ENCODE data around the gene GPLD1. TPM values are rescaled to one million over a fixed set of nuclear protein-coding genes. Genes with fewer than 3 reads are reported as not detected.
A peak's percentile ranks its signal among the peaks of the same experiment; 100 is the strongest.

Gene GPLD1
- total and polyA plus RNA-seq, 2 donors: 1.3 to 7.7 TPM

GRCh38 chr6:24453921-24454320, 35.5 kb downstream of the GPLD1 start:
- peaks cover 0 to 3% of the 10 kb centered on the region in 2 donors for H3K36me3 ChIP-seq (ENCODE audit: control insufficient read depth in 2 of 2, insufficient read depth in 2 of 2, low read length in 1 of 2)
- no peak overlapping the region for H3K27ac ChIP-seq (ENCODE audit: low read depth in 1 of 2, low read length in 1 of 2)
- H3K27me3 ChIP-seq (ENCODE audit: control insufficient read depth in 2 of 2, insufficient read depth in 1 of 2, low read length in 1 of 2): no peaks in the 10 kb centered on the region
- 97% methylated on average over 10 of the region's 10 CpGs for whole genome bisulfite sequencing
- H3K9me3 ChIP-seq (ENCODE audit: control insufficient read depth in 2 of 2, insufficient read depth in 1 of 2, low read length in 1 of 2): no peaks in the 10 kb centered on the region
- DNase-seq (ENCODE audit: low read depth in 6 of 9, low spot score in 9 of 9): no peak
- H3K4me1 ChIP-seq (ENCODE audit: control insufficient read depth in 2 of 2, insufficient read depth in 2 of 2, low read length in 2 of 2): peaks cover 16% of the 10 kb centered on the region in 2 donors
- no peak overlapping the region for H3K4me3 ChIP-seq (ENCODE audit: low read length in 2 of 2)

DNA sequence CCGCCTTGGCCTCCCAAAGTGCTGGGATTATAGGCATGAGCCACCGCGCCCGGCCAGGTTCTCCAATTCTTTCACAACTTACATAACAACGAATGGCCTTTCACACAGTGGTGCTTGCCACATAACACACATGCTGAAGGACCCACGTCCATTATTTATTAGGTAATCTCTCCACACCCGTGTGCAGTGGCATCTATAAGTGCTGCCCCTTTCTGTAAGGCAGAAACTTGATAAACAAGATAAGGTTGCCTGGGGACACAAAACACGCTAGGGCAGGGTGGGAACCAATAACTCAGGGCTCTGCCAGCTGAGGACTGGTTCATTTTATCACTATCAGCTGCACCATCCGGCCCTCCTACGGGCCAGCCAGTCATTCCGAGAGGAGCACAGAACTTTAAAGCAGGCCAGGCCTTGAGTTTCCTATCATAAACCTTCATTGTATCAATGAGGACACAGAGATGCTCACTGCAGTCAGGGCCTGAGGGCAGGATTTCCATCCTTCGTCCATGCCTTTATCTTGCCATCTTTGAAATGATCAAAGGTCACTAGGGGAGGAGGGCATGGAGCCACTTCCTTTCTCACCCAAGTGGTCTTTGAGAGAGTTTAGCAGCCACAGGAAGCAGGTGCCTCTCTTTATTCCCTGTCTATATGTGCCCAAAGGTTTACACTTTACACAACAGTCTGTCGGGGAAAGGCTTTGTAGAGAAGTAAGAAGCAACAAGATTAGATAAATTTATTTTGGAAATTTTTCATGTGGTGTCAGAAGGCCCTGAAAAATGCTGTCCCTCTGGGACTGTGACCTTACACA, 37.6 kb downstream of the GPLD1 start:
- Histone ChIP-seq H3K4me1 (ENCODE audit: control insufficient read depth in 2 of 2, insufficient read depth in 2 of 2, low read length in 2 of 2) (peaks cover 16% of the 10 kb centered on the region in 2 donors), H3K27me3 (ENCODE audit: control insufficient read depth in 2 of 2, insufficient read depth in 1 of 2, low read length in 1 of 2) (no peaks in the 10 kb centered on the region), H3K9me3 (ENCODE audit: control insufficient read depth in 2 of 2, insufficient read depth in 1 of 2, low read length in 1 of 2) (no peaks in the 10 kb centered on the region), H3K27ac (ENCODE audit: low read depth in 1 of 2, low read length in 1 of 2) (no peak overlapping the region), H3K36me3 (ENCODE audit: control insufficient read depth in 2 of 2, insufficient read depth in 2 of 2, low read length in 1 of 2) (peaks cover 0 to 4% of the 10 kb centered on the region in 2 donors), H3K4me3 (ENCODE audit: low read length in 2 of 2) (no peak overlapping the region)
- 83% methylated on average over 13 of the region's 13 CpGs for WGBS
- peak in 3 of 9 donors; percentile 9 to 54 (median 19) for DNase-seq (ENCODE audit: low read depth in 6 of 9, low spot score in 9 of 9)

GRCh38 chr6:24448828-24449525, 40.4 kb downstream of the GPLD1 start:
- no peak overlapping the region for H3K27ac ChIP-seq (ENCODE audit: low read depth in 1 of 2, low read length in 1 of 2)
- H3K4me1 ChIP-seq (ENCODE audit: control insufficient read depth in 2 of 2, insufficient read depth in 2 of 2, low read length in 2 of 2): peaks cover 12 to 13% of the 10 kb centered on the region in 2 donors
- no peak overlapping the region for H3K4me3 ChIP-seq (ENCODE audit: low read length in 2 of 2)
- no peaks in the 10 kb centered on the region for H3K27me3 ChIP-seq (ENCODE audit: control insufficient read depth in 2 of 2, insufficient read depth in 1 of 2, low read length in 1 of 2)
- 94% methylated on average over 9 of the region's 9 CpGs for WGBS
- DNase-seq (ENCODE audit: low read depth in 6 of 9, low spot score in 9 of 9): no peak
- H3K36me3 ChIP-seq (ENCODE audit: control insufficient read depth in 2 of 2, insufficient read depth in 2 of 2, low read length in 1 of 2): peaks cover 3 to 4% of the 10 kb centered on the region in 2 donors
- H3K9me3 ChIP-seq (ENCODE audit: control insufficient read depth in 2 of 2, insufficient read depth in 1 of 2, low read length in 1 of 2): no peaks in the 10 kb centered on the region

- Histone ChIP-seq H3K36me3 (ENCODE audit: control insufficient read depth in 2 of 2, insufficient read depth in 2 of 2, low read length in 1 of 2) (peaks cover 3 to 4% of the 10 kb centered on the region in 2 donors), H3K27me3 (ENCODE audit: control insufficient read depth in 2 of 2, insufficient read depth in 1 of 2, low read length in 1 of 2) (no peaks in the 10 kb centered on the region), H3K27ac (ENCODE audit: low read depth in 1 of 2, low read length in 1 of 2) (no peak overlapping the region), H3K4me3 (ENCODE audit: low read length in 2 of 2) (no peak overlapping the region), H3K4me1 (ENCODE audit: control insufficient read depth in 2 of 2, insufficient read depth in 2 of 2, low read length in 2 of 2) (peaks cover 12 to 13% of the 10 kb centered on the region in 2 donors), H3K9me3 (ENCODE audit: control insufficient read depth in 2 of 2, insufficient read depth in 1 of 2, low read length in 1 of 2) (no peaks in the 10 kb centered on the region)
- 84% methylated on average over 4 of the region's 4 CpGs for WGBS
- DNase-seq (ENCODE audit: low read depth in 6 of 9, low spot score in 9 of 9): no peak
Observed at GRCh38 chr6:24448396-24448795, 41.0 kb downstream of the GPLD1 start.

DNA sequence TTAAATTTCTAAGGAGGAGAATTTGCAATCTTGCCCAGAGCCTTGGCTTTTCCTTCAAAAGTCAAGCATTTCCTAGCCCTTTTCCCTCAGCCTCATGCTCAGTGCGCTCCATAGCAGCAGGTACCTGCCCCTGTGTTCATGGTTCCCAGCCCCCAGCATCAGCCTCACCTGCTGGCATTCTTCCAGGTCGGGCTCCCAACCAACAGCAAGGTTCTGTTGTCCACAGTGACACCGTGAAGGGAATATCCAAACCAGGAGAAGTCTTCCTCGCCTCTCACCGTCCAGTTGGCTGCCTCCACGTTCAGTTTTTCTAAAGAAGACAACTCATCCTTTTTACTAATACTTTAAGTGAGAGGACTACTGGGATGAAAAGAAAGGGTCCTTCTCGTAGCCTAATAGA, 42.7 kb downstream of the GPLD1 start:
- WGBS: 96% methylated on average over 7 of the region's 7 CpGs
- no peak for DNase-seq (ENCODE audit: low read depth in 6 of 9, low spot score in 9 of 9)
- H3K36me3 ChIP-seq (ENCODE audit: control insufficient read depth in 2 of 2, insufficient read depth in 2 of 2, low read length in 1 of 2): peaks cover 3 to 4% of the 10 kb centered on the region in 2 donors
- H3K4me1 ChIP-seq (ENCODE audit: control insufficient read depth in 2 of 2, insufficient read depth in 2 of 2, low read length in 2 of 2): peaks cover under 1 to 2% of the 10 kb centered on the region in 2 donors
- no peak overlapping the region for H3K4me3 ChIP-seq (ENCODE audit: low read length in 2 of 2)
- no peak overlapping the region for H3K27ac ChIP-seq (ENCODE audit: low read depth in 1 of 2, low read length in 1 of 2)
- H3K27me3 ChIP-seq (ENCODE audit: control insufficient read depth in 2 of 2, insufficient read depth in 1 of 2, low read length in 1 of 2): no peaks in the 10 kb centered on the region
- no peaks in the 10 kb centered on the region for H3K9me3 ChIP-seq (ENCODE audit: control insufficient read depth in 2 of 2, insufficient read depth in 1 of 2, low read length in 1 of 2)

DNA sequence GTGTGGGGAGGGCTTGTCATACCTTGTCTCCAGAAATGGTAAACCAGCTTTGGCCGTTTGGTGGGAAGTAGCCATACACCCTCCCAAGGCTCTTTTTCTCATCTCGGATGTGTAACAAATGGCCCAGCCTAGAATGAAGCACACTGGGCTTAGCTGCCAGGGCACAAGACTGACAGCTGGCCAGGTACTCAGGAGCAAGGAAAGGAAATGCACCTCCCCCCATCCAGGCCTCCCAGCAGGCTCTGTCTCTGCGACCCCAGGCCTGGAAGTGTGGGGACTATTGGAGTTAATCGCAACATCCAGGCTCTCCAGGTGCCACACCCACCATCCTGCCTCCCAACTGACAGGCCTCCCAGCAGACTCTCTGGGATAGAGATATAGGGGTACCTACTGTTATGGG, 43.7 kb downstream of the GPLD1 start:
- Histone ChIP-seq H3K36me3 (ENCODE audit: control insufficient read depth in 2 of 2, insufficient read depth in 2 of 2, low read length in 1 of 2) (peaks cover 3 to 4% of the 10 kb centered on the region in 2 donors), H3K4me3 (ENCODE audit: low read length in 2 of 2) (no peak overlapping the region), H3K27ac (ENCODE audit: low read depth in 1 of 2, low read length in 1 of 2) (no peak overlapping the region), H3K4me1 (ENCODE audit: control insufficient read depth in 2 of 2, insufficient read depth in 2 of 2, low read length in 2 of 2) (peaks cover 0 to 4% of the 10 kb centered on the region in 2 donors), H3K27me3 (ENCODE audit: control insufficient read depth in 2 of 2, insufficient read depth in 1 of 2, low read length in 1 of 2) (no peaks in the 10 kb centered on the region), H3K9me3 (ENCODE audit: control insufficient read depth in 2 of 2, insufficient read depth in 1 of 2, low read length in 1 of 2) (no peaks in the 10 kb centered on the region)
- 86% methylated on average over 4 of the region's 4 CpGs for WGBS
- no peak for DNase-seq (ENCODE audit: low read depth in 6 of 9, low spot score in 9 of 9)

GRCh38 chr6:24444588-24444987, 44.8 kb downstream of the GPLD1 start:
- WGBS: 98% methylated on average over 4 of the region's 4 CpGs
- H3K27me3 ChIP-seq (ENCODE audit: control insufficient read depth in 2 of 2, insufficient read depth in 1 of 2, low read length in 1 of 2): no peaks in the 10 kb centered on the region
- no peaks in the 10 kb centered on the region for H3K9me3 ChIP-seq (ENCODE audit: control insufficient read depth in 2 of 2, insufficient read depth in 1 of 2, low read length in 1 of 2)
- peaks cover 5 to 13% of the 10 kb centered on the region in 2 donors for H3K4me1 ChIP-seq (ENCODE audit: control insufficient read depth in 2 of 2, insufficient read depth in 2 of 2, low read length in 2 of 2)
- DNase-seq (ENCODE audit: low read depth in 6 of 9, low spot score in 9 of 9): no peak
- H3K27ac ChIP-seq (ENCODE audit: low read depth in 1 of 2, low read length in 1 of 2): no peak overlapping the region
- H3K4me3 ChIP-seq (ENCODE audit: low read length in 2 of 2): no peak overlapping the region
- peaks cover 3 to 4% of the 10 kb centered on the region in 2 donors for H3K36me3 ChIP-seq (ENCODE audit: control insufficient read depth in 2 of 2, insufficient read depth in 2 of 2, low read length in 1 of 2)

- Histone ChIP-seq H3K4me1 (ENCODE audit: control insufficient read depth in 2 of 2, insufficient read depth in 2 of 2, low read length in 2 of 2) (peaks cover 5 to 16% of the 10 kb centered on the region in 2 donors), H3K27me3 (ENCODE audit: control insufficient read depth in 2 of 2, insufficient read depth in 1 of 2, low read length in 1 of 2) (no peaks in the 10 kb centered on the region), H3K27ac (ENCODE audit: low read depth in 1 of 2, low read length in 1 of 2) (no peak overlapping the region), H3K9me3 (ENCODE audit: control insufficient read depth in 2 of 2, insufficient read depth in 1 of 2, low read length in 1 of 2) (no peaks in the 10 kb centered on the region), H3K4me3 (ENCODE audit: low read length in 2 of 2) (no peak overlapping the region), H3K36me3 (ENCODE audit: control insufficient read depth in 2 of 2, insufficient read depth in 2 of 2, low read length in 1 of 2) (peaks cover 0 to 7% of the 10 kb centered on the region in 2 donors)
- 97% methylated on average over 3 of the region's 3 CpGs for WGBS
- DNase-seq (ENCODE audit: low read depth in 6 of 9, low spot score in 9 of 9): no peak
Observed at GRCh38 chr6:24441599-24441904, 47.8 kb downstream of the GPLD1 start.

GRCh38 chr6:24440897-24441598, 48.3 kb downstream of the GPLD1 start:
- Histone ChIP-seq H3K27ac (ENCODE audit: low read depth in 1 of 2, low read length in 1 of 2) (no peak overlapping the region), H3K36me3 (ENCODE audit: control insufficient read depth in 2 of 2, insufficient read depth in 2 of 2, low read length in 1 of 2) (peaks cover 0 to 7% of the 10 kb centered on the region in 2 donors), H3K4me1 (ENCODE audit: control insufficient read depth in 2 of 2, insufficient read depth in 2 of 2, low read length in 2 of 2) (peaks cover 5 to 16% of the 10 kb centered on the region in 2 donors), H3K9me3 (ENCODE audit: control insufficient read depth in 2 of 2, insufficient read depth in 1 of 2, low read length in 1 of 2) (no peaks in the 10 kb centered on the region), H3K27me3 (ENCODE audit: control insufficient read depth in 2 of 2, insufficient read depth in 1 of 2, low read length in 1 of 2) (no peaks in the 10 kb centered on the region), H3K4me3 (ENCODE audit: low read length in 2 of 2) (no peak overlapping the region)
- WGBS: 95% methylated on average over 16 of the region's 16 CpGs
- DNase-seq (ENCODE audit: low read depth in 6 of 9, low spot score in 9 of 9): no peak

Measured in thymus (tissue), 11 donors.